Measurements from ENCODE around the gene ATXN7L1.

Gene ATXN7L1

DNA sequence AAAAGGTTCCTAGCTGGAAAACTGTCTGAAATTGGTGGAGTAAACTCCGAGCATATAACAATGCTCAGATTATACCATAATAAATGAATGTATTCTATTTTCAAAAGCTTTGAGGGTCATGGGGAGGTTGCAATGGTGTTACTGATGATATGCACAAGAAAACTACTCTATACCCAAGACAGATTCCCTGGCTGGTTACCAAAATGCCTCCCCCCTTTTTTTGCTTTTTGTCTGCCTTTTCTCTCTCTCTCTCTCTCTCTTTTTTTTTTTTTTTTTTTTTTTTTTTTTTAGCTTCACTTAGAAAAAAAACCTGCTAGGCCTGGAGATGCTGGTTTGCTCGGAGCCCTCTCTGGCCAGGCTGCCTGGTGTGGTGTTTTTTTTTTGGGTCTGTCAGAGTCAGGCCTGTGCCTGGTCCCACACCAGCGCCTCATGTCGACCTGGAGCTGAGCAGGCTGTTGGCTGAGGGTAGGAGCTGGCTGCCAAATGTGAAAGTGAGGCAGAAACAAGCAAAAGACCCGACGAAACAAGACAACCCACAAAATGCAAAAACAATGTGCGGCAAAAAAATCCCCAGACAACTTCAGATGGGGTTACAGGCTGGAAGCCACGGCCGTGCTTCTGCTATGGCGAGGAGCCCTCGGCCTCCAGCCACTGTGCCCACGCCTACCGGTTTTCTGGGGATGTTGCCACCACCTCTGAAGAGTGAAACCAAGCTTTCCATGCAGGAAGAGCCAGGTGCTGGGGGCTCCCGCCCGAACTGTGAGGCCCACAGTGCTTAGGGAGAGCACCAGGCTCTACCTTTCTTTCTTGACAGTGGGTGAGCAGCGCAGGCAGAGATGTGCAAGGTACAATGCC is 235.2 kb downstream of the ATXN7L1 start:
- CTCF ChIA-PET: no interaction called here
- DNase-seq (ENCODE audit: extremely low spot score): no peak
- POLR2A ChIA-PET: no interaction called here
- TF ChIP-seq LEF1 (IDR thresholded peaks at IDR 0.05; ENCODE audit: borderline replicate concordance) (no peak), FOXK2 (IDR thresholded peaks at IDR 0.05) (no peak), CTBP1 (IDR thresholded peaks at IDR 0.05; ENCODE audit: borderline replicate concordance) (no peak), L3MBTL2 (conservative IDR thresholded peaks at IDR 0.05) (no peak), ARNT (IDR thresholded peaks at IDR 0.05) (no peak), HDGF (IDR thresholded peaks at IDR 0.05; ENCODE audit: borderline replicate concordance) (no peak), ELF4 (IDR thresholded peaks at IDR 0.05) (no peak), BHLHE40 (IDR thresholded peaks at IDR 0.05; ENCODE audit: borderline replicate concordance) (no peak), FOXA1 (IDR thresholded peaks at IDR 0.05) (no peak), FOXM1 (IDR thresholded peaks at IDR 0.05; ENCODE audit: borderline replicate concordance) (no peak), SUZ12 (IDR thresholded peaks at IDR 0.05) (no peak), SP1 (IDR thresholded peaks at IDR 0.05) (no peak), TARDBP (IDR thresholded peaks at IDR 0.05) (no peak), ZNF384 (IDR thresholded peaks at IDR 0.05) (no peak), NFRKB (IDR thresholded peaks at IDR 0.05) (no peak)
- TF ChIP-seq, protein P1, sequence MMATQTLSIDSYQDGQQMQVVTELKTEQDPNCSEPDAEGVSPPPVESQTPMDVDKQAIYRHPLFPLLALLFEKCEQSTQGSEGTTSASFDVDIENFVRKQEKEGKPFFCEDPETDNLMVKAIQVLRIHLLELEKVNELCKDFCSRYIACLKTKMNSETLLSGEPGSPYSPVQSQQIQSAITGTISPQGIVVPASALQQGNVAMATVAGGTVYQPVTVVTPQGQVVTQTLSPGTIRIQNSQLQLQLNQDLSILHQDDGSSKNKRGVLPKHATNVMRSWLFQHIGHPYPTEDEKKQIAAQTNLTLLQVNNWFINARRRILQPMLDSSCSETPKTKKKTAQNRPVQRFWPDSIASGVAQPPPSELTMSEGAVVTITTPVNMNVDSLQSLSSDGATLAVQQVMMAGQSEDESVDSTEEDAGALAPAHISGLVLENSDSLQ (IDR thresholded peaks at IDR 0.05): no peak

DNA sequence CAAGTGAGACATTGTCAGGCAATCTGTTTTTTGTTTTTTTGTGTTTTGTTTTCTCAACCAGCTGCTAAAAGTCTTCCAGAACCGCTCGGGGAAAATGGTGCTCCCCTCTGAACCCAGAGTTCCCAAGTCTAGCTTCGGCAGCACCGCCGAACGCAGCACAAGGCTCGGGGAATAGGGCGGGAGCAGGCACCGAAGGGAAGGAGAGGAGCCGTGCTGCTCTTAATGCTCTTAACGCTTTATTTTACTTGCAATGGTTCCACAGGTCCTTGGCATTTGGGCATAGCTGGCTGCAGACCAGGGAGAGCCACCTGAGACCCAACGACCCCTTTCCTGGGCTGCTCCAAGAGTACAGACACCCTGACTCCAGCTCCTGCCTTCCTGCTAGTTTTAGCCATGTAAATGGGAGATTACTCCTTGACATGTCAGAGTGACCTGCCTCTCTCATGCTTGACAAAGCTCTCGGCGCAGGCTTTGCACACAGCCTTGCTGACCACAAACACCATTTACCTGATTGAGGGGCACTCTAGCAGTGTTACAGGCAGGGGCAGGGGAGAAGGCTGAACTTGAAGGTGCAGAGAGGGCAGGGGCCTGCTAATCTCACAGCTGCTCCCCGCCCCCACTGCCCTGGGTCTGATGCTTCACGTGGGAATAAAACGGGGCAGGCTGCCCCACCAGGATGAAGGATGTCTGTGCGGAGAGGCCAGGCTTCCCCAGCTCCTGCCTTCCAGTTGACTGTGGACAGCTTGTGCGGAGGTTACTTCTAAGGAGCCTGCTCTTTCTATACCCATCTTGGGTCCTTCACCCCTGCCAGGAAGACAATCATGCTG is 236.5 kb downstream of the ATXN7L1 start:
- TF ChIP-seq SUZ12 (IDR thresholded peaks at IDR 0.05) (no peak), BHLHE40 (IDR thresholded peaks at IDR 0.05; ENCODE audit: borderline replicate concordance) (no peak)
- ChIA-PET POLR2A (no interaction called here), CTCF (interaction anchor here (0.6 to 1.0 kb wide), 2 partner anchors 16 to 23 kb away, joined by 3 read pairs; no protein-coding TSS in a partner anchor)
- no peak for DNase-seq (ENCODE audit: extremely low spot score)

DNA sequence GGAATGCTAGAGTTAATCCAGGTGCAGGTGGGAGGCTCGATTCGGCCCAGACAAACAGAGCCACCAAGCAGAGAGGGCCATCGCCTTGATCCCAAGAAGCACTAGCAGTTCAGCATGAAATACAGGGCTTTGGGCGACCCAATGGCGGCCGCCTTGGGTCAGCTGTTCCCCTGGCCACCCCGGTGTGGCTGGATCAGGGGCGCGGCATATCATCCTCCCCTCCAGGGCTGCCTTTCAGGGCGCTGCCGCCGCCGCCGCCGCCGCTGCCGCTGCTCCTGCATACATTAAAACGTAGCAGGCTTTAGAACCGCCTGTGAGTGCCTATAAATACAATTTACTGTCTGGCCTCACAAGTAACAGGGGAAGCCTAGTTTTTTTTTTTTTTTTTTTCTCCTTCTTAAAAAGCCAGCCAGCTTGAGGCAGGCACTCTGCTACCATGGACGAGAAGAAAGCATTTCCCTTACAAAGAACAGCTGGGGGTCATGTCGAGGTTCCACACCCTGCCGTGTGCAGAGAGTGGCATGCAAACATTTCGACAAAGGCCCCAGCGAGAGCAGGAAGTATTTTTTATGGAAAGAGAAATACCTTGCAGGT is 237.4 kb downstream of the ATXN7L1 start:
- POLR2A ChIA-PET: no interaction called here
- DNase-seq (ENCODE audit: extremely low spot score): no peak
- CTCF ChIA-PET: interaction anchor here (1.0 kb wide), 1 partner anchor 17 kb away, joined by 3 read pairs; no protein-coding TSS in a partner anchor
- TF ChIP-seq SUZ12 (IDR thresholded peaks at IDR 0.05): no peak
- TF ChIP-seq, protein P1 (IDR thresholded peaks at IDR 0.05): no peak
- TF ChIP-seq ELF4 (IDR thresholded peaks at IDR 0.05): no peak
- TF ChIP-seq BHLHE40 (IDR thresholded peaks at IDR 0.05; ENCODE audit: borderline replicate concordance): no peak

DNA sequence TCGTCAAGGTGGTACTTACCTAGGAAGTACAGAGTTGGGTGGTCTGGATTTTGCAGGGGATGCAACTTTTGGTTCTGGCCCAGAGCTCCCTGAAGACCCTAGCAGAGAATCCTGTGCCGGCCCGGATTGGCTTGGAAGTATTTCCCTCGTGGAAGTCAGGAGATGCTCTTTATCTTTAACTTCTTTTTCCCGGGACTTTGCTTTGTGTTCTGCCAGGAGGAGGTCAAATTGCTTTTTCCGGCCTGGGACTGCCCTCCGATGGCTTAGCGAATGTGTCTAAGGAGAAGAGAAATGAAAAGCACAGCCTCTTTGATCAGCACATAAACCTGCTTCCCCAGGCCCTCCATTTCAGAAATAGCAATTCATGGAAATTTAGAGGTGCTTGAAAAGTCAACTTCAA is 238.1 kb downstream of the ATXN7L1 start:
- no peak for TF ChIP-seq FOXM1 (IDR thresholded peaks at IDR 0.05; ENCODE audit: borderline replicate concordance)
- TF ChIP-seq FOXA1 (IDR thresholded peaks at IDR 0.05): no peak
- no peak for DNase-seq (ENCODE audit: extremely low spot score)
- ChIA-PET POLR2A (no interaction called here), CTCF (no interaction called here)

DNA sequence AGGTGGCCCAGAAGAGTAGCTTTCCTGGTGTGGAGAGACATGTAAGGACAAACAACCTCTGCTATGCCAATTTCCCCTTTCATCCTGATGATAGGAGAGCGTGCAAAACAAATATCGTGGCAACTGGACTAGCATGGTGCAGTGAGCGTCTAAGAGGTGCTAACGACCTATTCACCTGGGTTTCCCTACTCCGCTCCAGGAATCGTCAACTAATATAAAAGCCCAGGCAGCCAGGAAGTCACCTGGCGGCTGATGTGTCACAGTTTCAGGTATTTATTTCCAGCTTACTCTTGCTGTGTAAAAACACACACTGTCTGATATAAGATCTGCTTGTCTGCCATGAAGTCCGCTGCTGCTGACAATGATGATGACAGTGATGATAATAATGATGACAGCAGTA is 238.6 kb downstream of the ATXN7L1 start:
- TF ChIP-seq LEF1 (IDR thresholded peaks at IDR 0.05; ENCODE audit: borderline replicate concordance): no peak
- TF ChIP-seq ELF4 (IDR thresholded peaks at IDR 0.05): no peak
- TF ChIP-seq HDGF (IDR thresholded peaks at IDR 0.05; ENCODE audit: borderline replicate concordance): no peak
- no peak for TF ChIP-seq BHLHE40 (IDR thresholded peaks at IDR 0.05; ENCODE audit: borderline replicate concordance)
- TF ChIP-seq SP1 (IDR thresholded peaks at IDR 0.05): no peak
- no peak for TF ChIP-seq SUZ12 (IDR thresholded peaks at IDR 0.05)
- no peak for TF ChIP-seq ARNT (IDR thresholded peaks at IDR 0.05)
- no peak for TF ChIP-seq L3MBTL2 (conservative IDR thresholded peaks at IDR 0.05)
- TF ChIP-seq FOXM1 (IDR thresholded peaks at IDR 0.05; ENCODE audit: borderline replicate concordance): no peak
- TF ChIP-seq TARDBP (IDR thresholded peaks at IDR 0.05): no peak
- TF ChIP-seq NFRKB (IDR thresholded peaks at IDR 0.05): no peak
- TF ChIP-seq ZNF384 (IDR thresholded peaks at IDR 0.05): no peak
- TF ChIP-seq FOXK2 (IDR thresholded peaks at IDR 0.05): no peak
- TF ChIP-seq FOXA1 (IDR thresholded peaks at IDR 0.05): no peak
- no peak for TF ChIP-seq CTBP1 (IDR thresholded peaks at IDR 0.05; ENCODE audit: borderline replicate concordance)
- TF ChIP-seq, protein P1 (IDR thresholded peaks at IDR 0.05): no peak
- no peak for DNase-seq (ENCODE audit: extremely low spot score)
- ChIA-PET POLR2A (no interaction called here), CTCF (interaction anchor here (0.7 kb wide), 1 partner anchor 512 kb away, joined by 3 read pairs; no protein-coding TSS in a partner anchor)

DNA sequence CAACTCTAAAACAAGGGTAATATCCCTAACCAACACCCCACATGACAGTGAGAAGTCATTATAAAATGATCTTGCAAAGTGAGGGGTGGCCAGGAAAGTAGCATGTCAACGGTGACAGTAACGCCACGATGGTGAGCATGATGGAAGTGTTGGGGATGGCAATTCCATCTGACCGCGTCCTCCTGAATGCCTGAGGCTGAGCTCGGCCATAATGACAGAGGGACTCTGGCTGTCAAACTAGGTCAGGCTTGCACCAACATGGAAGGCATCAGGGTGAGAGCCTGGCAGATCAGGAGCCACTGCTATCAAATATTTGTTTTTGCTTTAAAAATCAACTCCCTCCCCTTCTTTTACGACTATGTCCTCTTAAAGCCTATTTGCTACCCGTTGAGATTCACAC is 239.4 kb downstream of the ATXN7L1 start:
- no peak for DNase-seq (ENCODE audit: extremely low spot score)
- TF ChIP-seq SUZ12 (IDR thresholded peaks at IDR 0.05): no peak
- no peak for TF ChIP-seq LEF1 (IDR thresholded peaks at IDR 0.05; ENCODE audit: borderline replicate concordance)
- no peak for TF ChIP-seq ARNT (IDR thresholded peaks at IDR 0.05)
- TF ChIP-seq L3MBTL2 (conservative IDR thresholded peaks at IDR 0.05): no peak
- TF ChIP-seq BHLHE40 (IDR thresholded peaks at IDR 0.05; ENCODE audit: borderline replicate concordance): no peak
- no peak for TF ChIP-seq HDGF (IDR thresholded peaks at IDR 0.05; ENCODE audit: borderline replicate concordance)
- no peak for TF ChIP-seq CTBP1 (IDR thresholded peaks at IDR 0.05; ENCODE audit: borderline replicate concordance)
- no peak for TF ChIP-seq NFRKB (IDR thresholded peaks at IDR 0.05)
- no peak for TF ChIP-seq FOXA1 (IDR thresholded peaks at IDR 0.05)
- POLR2A ChIA-PET: no interaction called here
- CTCF ChIA-PET: interaction anchor here (0.7 to 1.4 kb wide), 2 partner anchors 11 to 511 kb away, joined by 3 read pairs; no protein-coding TSS in a partner anchor

Data from HEK293T (cell line).